HepG2 (cell line): ENCODE results near the gene COMT. TPM values are rescaled to one million over a fixed set of nuclear protein-coding genes. Genes with fewer than 3 reads are reported as not detected.

Experiments used
- ATAC-seq: fragments of 200-7000 bp; cut with Tn5 transposase; 3 replicates; pipeline ENCODE4 v1.9.1; 2020; ENCODE audit warnings: mild to moderate bottlenecking, moderate library complexity
- BruUV-seq: library from RNA; stranded (reverse); fragments of 400-500 nt; replicated peaks from 2 replicates; lab custom pipeline; 2021; lab: Mats Ljungman, UMichigan
- CTCF ChIA-PET: fragments of 300-600 bp; formaldehyde crosslinking; extraction: SDS; loops from one replicate; lab custom pipeline; 2021; ENCODE audit warnings: low total read pairs, inconsistent platforms, low intra/inter-chr PET ratio; lab: Yijun Ruan, JAX
- POLR2A ChIA-PET: fragments of 350-600 bp; sonication (Branson Sonifier 250); formaldehyde crosslinking; loops from one replicate; lab custom pipeline; 2020; ENCODE audit warnings: antibody characterized with exemption, inconsistent platforms; lab: Yijun Ruan, JAX
- DNase-seq: peaks from one replicate; pipeline ENCODE4 v3.0.0-alpha.2; 2015; ENCODE audit warnings: low spot score
- FAIRE-seq: peaks from 3 replicates; lab custom pipeline; 2011; peaks lifted over from hg19 to GRCh38; lab: Jason Lieb, UNC
- H2AFZ ChIP-seq: one replicate; pipeline ENCODE4 v1.6.1; 2011; ENCODE audit warnings: low read length, inconsistent platforms
- H3K27ac ChIP-seq: fragments of 300-600 bp; 3 replicates; pipeline ENCODE4 v1.8.0; 2011; ENCODE audit warnings: mixed run types, mild to moderate bottlenecking, mixed read lengths, low read length, inconsistent platforms; ENCODE audit not compliant: insufficient read depth; ENCODE audit errors: extremely low read length
- H3K27me3 ChIP-seq, 2 experiments: fragments of 200-600 bp in 1 of 2; 2 replicates in 1 of 2; 3 replicates in 1 of 2; pipeline versions ENCODE4 v1.6.0 to v1.8.0; 2011; ENCODE audit warnings: low read length in 2 of 2, mild to moderate bottlenecking in 2 of 2, moderate library complexity in 2 of 2, inconsistent platforms in 1 of 2; ENCODE audit not compliant: insufficient read depth in 2 of 2, control insufficient read depth in 1 of 2
- H3K36me3 ChIP-seq, 2 experiments: fragments of 200-600 bp in 1 of 2; replicated peaks in 1 of 2; 2 replicates in 1 of 2; 3 replicates in 1 of 2; pipeline versions ENCODE4 v1.5.1 to v1.8.0; 2011; ENCODE audit warnings: low read length in 2 of 2, inconsistent platforms in 1 of 2; ENCODE audit not compliant: insufficient read depth in 2 of 2, control insufficient read depth in 1 of 2
- H3K4me1 ChIP-seq: 2 replicates; pipeline ENCODE4 v1.5.1; 2012; ENCODE audit warnings: low read length, inconsistent platforms; ENCODE audit not compliant: insufficient read depth
- H3K4me2 ChIP-seq: 2 replicates; pipeline ENCODE4 v1.6.0; 2011; ENCODE audit warnings: low read depth, low read length, inconsistent platforms
- H3K4me3 ChIP-seq, 3 experiments: fragments of 200-600 bp in 1 of 3; sonication (generic), shearing (Covaris generic) in 1 of 3; replicated peaks in 1 of 3; 2 replicates each; pipeline ENCODE4 v1.5.1; 2011 to 2016; ENCODE audit warnings: low read length in 3 of 3, inconsistent platforms in 2 of 3, low read depth in 2 of 3, mild to moderate bottlenecking in 2 of 3, control low read depth in 1 of 3, mixed read lengths in 1 of 3; ENCODE audit not compliant: insufficient read depth in 1 of 3
- H3K79me2 ChIP-seq: one replicate; pipeline ENCODE4 v1.6.1; 2011; ENCODE audit warnings: low read length, inconsistent platforms; ENCODE audit not compliant: insufficient read depth
- H3K9ac ChIP-seq: 2 replicates; pipeline ENCODE4 v1.6.0; 2011; ENCODE audit warnings: mild to moderate bottlenecking, low read depth, low read length, inconsistent platforms; ENCODE audit not compliant: insufficient read depth
- H3K9me3 ChIP-seq: 2 replicates; pipeline ENCODE4 v1.5.1; 2012; ENCODE audit warnings: mild to moderate bottlenecking, low read length
- H4K20me1 ChIP-seq: 2 replicates; pipeline ENCODE4 v1.6.0; 2011; ENCODE audit warnings: inconsistent platforms, mild to moderate bottlenecking, low read length, moderate library complexity; ENCODE audit not compliant: insufficient read depth
- ATM ChIP-seq: fragments of 450-650 bp; IDR thresholded peaks from 2 replicates; pipeline ENCODE4 v1.7.1; 2017; ENCODE audit warnings: mild to moderate bottlenecking, borderline replicate concordance
- CERS6 ChIP-seq: sonication (generic); formaldehyde crosslinking; IDR thresholded peaks from 2 replicates; pipeline ENCODE4 v1.5.0; 2020; ENCODE audit warnings: missing genetic modification reagents
- KMT2B ChIP-seq: IDR thresholded peaks from 2 replicates; pipeline ENCODE4 v1.6.1; 2016; ENCODE audit warnings: missing genetic modification reagents, missing compliant biosample characterization
- PHF21A ChIP-seq: sonication (generic); formaldehyde crosslinking; IDR thresholded peaks from 2 replicates; pipeline ENCODE4 v1.5.0; 2020; ENCODE audit warnings: mild to moderate bottlenecking, missing genetic modification reagents
- POLR2G ChIP-seq: fragments of 200-400 bp; formaldehyde crosslinking; IDR thresholded peaks from 2 replicates; pipeline ENCODE4 v1.6.1; 2018; ENCODE audit warnings: mild to moderate bottlenecking, low read depth, low read length, moderate library complexity
- RFXAP ChIP-seq: sonication (generic); formaldehyde crosslinking; IDR thresholded peaks from 2 replicates; pipeline ENCODE4 v1.4.0; 2020; ENCODE audit warnings: missing genetic modification reagents, borderline replicate concordance
- ZNF7 ChIP-seq: IDR thresholded peaks from 2 replicates; pipeline ENCODE4 v1.6.1; 2016; ENCODE audit warnings: missing biosample characterization, missing genetic modification reagents
- WGBS: methylation state at CpG from one replicate; pipeline ENCODE4 v1.1.6; 2017; ENCODE audit warnings: low lambda C conversion rate; 5-methylcytosine and 5-hydroxymethylcytosine counted together
- in situ Hi-C: cut with HindIII; loops from 2 replicates; pipeline ENCODE4 v1.10.0; 2017; ENCODE audit warnings: low pct_unique_long_range_greater_than_20kb; ENCODE audit not compliant: extremely low pct_ligation_motif_present
- intact Hi-C: fragments of 100-400 bp; cut with micrococcal nuclease; formaldehyde crosslinking; loops from one replicate; pipeline ENCODE4 v1.10.0; 2022; ENCODE audit not compliant: unreplicated experiment
- polyA plus RNA-seq, 8 experiments: library from polyadenylated mRNA; depleted of rRNA in 3 of 8; stranded (reverse) in 7 of 8; unstranded in 1 of 8; fragments of >200 nt; fragmentation: Illumina TruSeq in 4 of 8; extraction: Trizol in 4 of 8; gene quantifications; 2 replicates each; pipeline versions ENCODE4 v1.2.1 to v1.2.3, GENCODE V29; 2011 to 2016; ENCODE audit warnings: low read depth in 4 of 8, missing spikeins in 1 of 8, mixed read lengths in 1 of 8; ENCODE audit not compliant: insufficient read depth in 1 of 8
- total RNA-seq, 5 experiments: library from RNA; depleted of rRNA; stranded (reverse); fragments of >200 nt; fragmentation: Illumina TruSeq; extraction: Trizol; gene quantifications; 2 replicates each; pipeline ENCODE4 v1.2.3, GENCODE V29; 2016; ENCODE audit warnings: low read depth in 1 of 5

The COMT gene
- total and polyA plus RNA-seq, 2 of the 13 experiments (the other 11 are each of a cell fraction or from before 2014, with no cell fraction given) = 156 to 162 TPM

DNA sequence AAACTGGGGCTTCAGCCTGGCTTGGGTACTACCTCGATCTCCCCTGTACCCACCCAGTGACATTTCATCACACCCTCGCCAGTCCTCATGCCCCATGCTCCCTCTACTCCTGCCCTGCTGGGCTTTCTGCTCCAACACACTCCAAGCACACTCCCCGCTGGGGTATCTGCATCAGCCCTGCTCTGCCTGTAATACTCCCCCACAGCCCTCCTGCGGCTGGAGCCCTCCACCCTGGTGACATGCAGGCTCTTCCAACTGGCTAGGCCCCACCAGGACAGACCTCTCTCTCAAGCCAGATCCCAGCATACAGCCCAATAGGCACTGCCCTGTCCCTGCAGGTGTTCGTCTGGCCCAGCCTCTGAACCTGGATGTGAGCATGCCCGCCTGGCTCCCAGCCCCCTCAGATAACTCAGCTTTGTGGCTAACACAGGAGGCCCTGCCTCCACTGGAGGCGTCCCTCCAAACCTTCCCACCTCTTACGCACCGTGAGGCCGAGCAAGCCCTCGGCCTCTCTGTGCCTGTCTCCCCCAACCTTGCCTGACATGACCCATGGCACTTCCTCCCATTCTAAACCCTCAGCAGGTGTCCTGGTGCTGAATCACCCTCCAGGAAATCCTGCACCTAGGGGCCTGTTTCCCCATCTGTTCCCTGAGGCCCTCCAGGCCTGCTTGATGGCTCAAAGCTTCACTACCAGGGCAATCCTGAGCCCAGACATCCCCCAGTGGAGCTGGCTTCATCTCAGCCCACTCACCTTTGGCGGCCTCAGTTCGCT lies 33.5 kb downstream of the COMT start:
- CTCF ChIA-PET = no interaction called here
- in situ Hi-C loops = loop anchor here (5.0 kb wide), 1 partner anchor 37 kb away; no protein-coding TSS in a partner anchor

GRCh38 chr22:19975707-19976035 lies 34.1 kb downstream of the COMT start:
- no peak for TF ChIP-seq RFXAP (CRISPR knock-in tag)
- no peak for TF ChIP-seq KMT2B (CRISPR knock-in tag)
- TF ChIP-seq POLR2G = 0 out of 2 replicates have a peak, but pooled peaks have one; percentile 40
- TF ChIP-seq CERS6 (CRISPR knock-in tag) = no peak
- no peak for TF ChIP-seq PHF21A
- no peak overlapping the region for H2AFZ ChIP-seq
- no peak for DNase-seq
- no peaks in the 10 kb centered on the region for H3K9me3 ChIP-seq
- H3K4me3 ChIP-seq = no peak overlapping the region
- CTCF ChIA-PET = no interaction called here
- in situ Hi-C loops = no loop called here
- no peak overlapping the region for H3K4me2 ChIP-seq
- no peaks in the 10 kb centered on the region for H3K27me3 ChIP-seq
- H3K36me3 ChIP-seq = peaks cover 3 to 10% of the 10 kb centered on the region in 2 experiments; a peak in 2 of 5 replicates
- no peak for ATAC-seq
- H3K9ac ChIP-seq = no peak overlapping the region
- peaks cover 29% of the 10 kb centered on the region for H3K4me1 ChIP-seq
- no peaks in the 10 kb centered on the region for H4K20me1 ChIP-seq
- no peak overlapping the region for H3K27ac ChIP-seq
- POLR2A ChIA-PET = no interaction called here
- intact Hi-C loops = no loop called here
- no peaks in the 10 kb centered on the region for H3K79me2 ChIP-seq
- BruUV-seq = no TSS peak
- no peak for FAIRE-seq
- 67% methylated on average over 1 of the region's 4 CpGs for WGBS

More for the DNA sequence above, 33.5 kb downstream of the COMT start:
- DNase-seq (no peak), FAIRE-seq (no peak)
- 96% methylated on average over 11 of the region's 13 CpGs for WGBS
- H3K79me2 ChIP-seq = no peaks in the 10 kb centered on the region
- no peak overlapping the region for H3K4me2 ChIP-seq
- no peak overlapping the region for H2AFZ ChIP-seq
- intact Hi-C loops = no loop called here
- H3K27ac ChIP-seq = no peak overlapping the region
- BruUV-seq = no TSS peak
- no peaks in the 10 kb centered on the region for H3K9me3 ChIP-seq
- H4K20me1 ChIP-seq = no peaks in the 10 kb centered on the region
- no peak for TF ChIP-seq ATM
- no peak for TF ChIP-seq ZNF7 (CRISPR knock-in tag)
- TF ChIP-seq, all 625 proteins: peak for 0
- no peak overlapping the region for H3K9ac ChIP-seq
- peaks cover 34% of the 10 kb centered on the region for H3K4me1 ChIP-seq
- no peaks in the 10 kb centered on the region for H3K27me3 ChIP-seq
- H3K36me3 ChIP-seq = peaks cover 3 to 8% of the 10 kb centered on the region in 2 experiments; a peak in 2 of 5 replicates
- POLR2A ChIA-PET = interaction anchor here (1.5 kb wide), 1 partner anchor 11 kb away, joined by 5 read pairs; no protein-coding TSS in a partner anchor
- ATAC-seq = no peak
- no peak overlapping the region for H3K4me3 ChIP-seq
